KMS-11 (cell line): Measurements from ENCODE around the gene CDH4.

Experiments used
- H2AFZ ChIP-seq: fragments of 200-600 bp; sonication (generic); 2 replicates; pipeline ENCODE4 v1.6.1; 2016; ENCODE audit warnings: antibody characterized with exemption, mixed run types, low read depth
- H3K27ac ChIP-seq: fragments of 200-600 bp; sonication (generic); 2 replicates; pipeline ENCODE4 v1.6.1; 2016; ENCODE audit warnings: mild to moderate bottlenecking, mixed run types
- H3K27me3 ChIP-seq: fragments of 200-600 bp; sonication (generic); 2 replicates; pipeline ENCODE4 v1.6.1; 2017; ENCODE audit warnings: mild to moderate bottlenecking, low read depth, mixed run types, moderate library complexity; ENCODE audit not compliant: insufficient read depth
- H3K36me3 ChIP-seq: fragments of 200-600 bp; sonication (generic); 2 replicates; pipeline ENCODE4 v1.6.1; 2017; ENCODE audit warnings: mild to moderate bottlenecking, mixed run types; ENCODE audit not compliant: insufficient read depth
- H3K4me1 ChIP-seq: fragments of 200-600 bp; sonication (generic); 2 replicates; pipeline ENCODE4 v1.6.1; 2016; ENCODE audit warnings: mild to moderate bottlenecking, low read depth, mixed run types; ENCODE audit not compliant: poor library complexity, severe bottlenecking
- H3K4me2 ChIP-seq: fragments of 200-600 bp; sonication (generic); 2 replicates; pipeline ENCODE4 v1.7.0; 2016; ENCODE audit warnings: mild to moderate bottlenecking, mixed run types
- H3K4me3 ChIP-seq: fragments of 200-600 bp; sonication (generic); IDR thresholded peaks from 2 replicates; pipeline ENCODE4 v1.6.1; 2017; ENCODE audit warnings: low read depth, low read length, mixed read lengths; ENCODE audit not compliant: insufficient read depth
- H3K79me2 ChIP-seq: fragments of 200-600 bp; sonication (generic); 2 replicates; pipeline ENCODE4 v1.6.1; 2016; ENCODE audit warnings: low read depth, mixed run types; ENCODE audit not compliant: insufficient read depth
- H3K9ac ChIP-seq: fragments of 200-600 bp; sonication (generic); 2 replicates; pipeline ENCODE4 v1.6.1; 2016; ENCODE audit warnings: mild to moderate bottlenecking, mixed run types
- H4K20me1 ChIP-seq: fragments of 200-600 bp; sonication (generic); 2 replicates; pipeline ENCODE4 v1.6.1; 2016; ENCODE audit warnings: mild to moderate bottlenecking, mixed run types; ENCODE audit not compliant: insufficient read depth
- CTCF ChIP-seq: fragments of 200-600 bp; sonication (generic); conservative IDR thresholded peaks from 2 replicates; pipeline ENCODE4 v1.6.1; 2017; ENCODE audit warnings: low read depth, mild to moderate bottlenecking, antibody characterized with exemption, low read length, moderate library complexity, mixed read lengths

The CDH4 gene

GRCh38 chr20:61461461-61461860, 209.4 kb downstream of the CDH4 start:
- no peak overlapping the region for H3K9ac ChIP-seq
- no peaks in the 10 kb centered on the region for H3K79me2 ChIP-seq
- H3K27ac ChIP-seq: no peak overlapping the region
- no peak overlapping the region for H2AFZ ChIP-seq
- H4K20me1 ChIP-seq: no peaks in the 10 kb centered on the region
- no peak for TF ChIP-seq CTCF
- H3K4me1 ChIP-seq: no peaks in the 10 kb centered on the region
- no peak overlapping the region for H3K4me2 ChIP-seq
- no peaks in the 10 kb centered on the region for H3K36me3 ChIP-seq
- H3K4me3 ChIP-seq: no peak overlapping the region
- H3K27me3 ChIP-seq: no peaks in the 10 kb centered on the region

- Histone ChIP-seq H3K4me2 (no peak overlapping the region), H3K9ac (no peak overlapping the region), H4K20me1 (no peaks in the 10 kb centered on the region), H3K4me3 (no peak overlapping the region), H2AFZ (no peak overlapping the region), H3K27me3 (no peaks in the 10 kb centered on the region), H3K79me2 (no peaks in the 10 kb centered on the region), H3K27ac (no peak overlapping the region), H3K36me3 (no peaks in the 10 kb centered on the region), H3K4me1 (no peaks in the 10 kb centered on the region)
- TF ChIP-seq CTCF: no peak
Measured at GRCh38 chr20:61464307-61465303, 212.5 kb downstream of the CDH4 start.

- H3K4me2 ChIP-seq: no peak overlapping the region
- no peak for TF ChIP-seq CTCF
- H3K79me2 ChIP-seq: no peaks in the 10 kb centered on the region
- H3K36me3 ChIP-seq: no peaks in the 10 kb centered on the region
- H3K27ac ChIP-seq: no peak overlapping the region
- no peak overlapping the region for H2AFZ ChIP-seq
- no peaks in the 10 kb centered on the region for H4K20me1 ChIP-seq
- H3K4me1 ChIP-seq: no peaks in the 10 kb centered on the region
- H3K9ac ChIP-seq: no peak overlapping the region
- H3K27me3 ChIP-seq: no peaks in the 10 kb centered on the region
- no peak overlapping the region for H3K4me3 ChIP-seq
Measured at GRCh38 chr20:61475729-61476128, 223.7 kb downstream of the CDH4 start.

GRCh38 chr20:61476956-61477355, 224.9 kb downstream of the CDH4 start:
- Histone ChIP-seq H3K4me2 (no peak overlapping the region), H3K4me3 (no peak overlapping the region), H3K9ac (no peak overlapping the region), H3K36me3 (no peaks in the 10 kb centered on the region), H4K20me1 (no peaks in the 10 kb centered on the region), H3K27ac (no peak overlapping the region), H3K4me1 (no peaks in the 10 kb centered on the region), H3K27me3 (no peaks in the 10 kb centered on the region), H3K79me2 (no peaks in the 10 kb centered on the region), H2AFZ (no peak overlapping the region)
- TF ChIP-seq CTCF: no peak
